ENCODE measurements around the gene ZNF609. TPM values are rescaled to one million over a fixed set of nuclear protein-coding genes. Genes with fewer than 3 reads are reported as not detected.
A peak's percentile ranks its signal among the peaks of the same experiment; 100 is the strongest.

ZNF609 gene
- total and polyA plus RNA-seq, 10 of the 15 experiments (the other 5 are each of a cell fraction or from before 2014, with no cell fraction given), result 5.1 to 35.3 (median 13.6) TPM

DNA sequence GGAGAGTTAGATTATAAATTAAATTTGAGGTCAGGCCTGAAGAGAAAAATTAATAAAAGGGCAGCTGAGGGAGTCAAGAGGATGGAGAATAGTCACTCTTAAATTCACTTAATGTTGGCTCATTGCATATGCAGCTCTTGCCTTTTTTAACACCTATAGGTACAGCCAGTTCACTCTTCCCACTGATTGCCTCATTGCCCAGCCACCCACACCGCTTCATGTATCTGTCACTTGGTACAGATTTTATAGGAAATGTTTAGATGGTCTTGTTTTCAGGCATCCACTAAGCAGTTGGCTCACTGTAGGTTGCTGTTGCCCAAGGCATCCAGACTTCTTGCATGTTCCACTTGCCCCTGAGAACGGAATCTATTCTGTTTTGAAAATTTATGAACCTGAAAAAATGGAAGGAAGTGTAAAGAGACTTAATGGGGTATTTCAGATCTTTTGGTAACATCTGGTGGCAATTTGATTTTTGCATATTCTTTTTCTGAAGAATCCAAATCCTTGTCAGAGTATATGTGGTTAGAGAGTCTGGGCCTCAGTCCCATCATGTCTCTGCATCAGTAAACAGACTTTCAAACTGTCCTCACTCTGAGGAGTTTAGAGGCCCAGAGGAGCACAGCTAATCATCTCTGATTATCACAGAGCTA lies 163.1 kb downstream of the ZNF609 start:
- in situ Hi-C loops (cut with MboI), result no loop called here
- Histone ChIP-seq H3K4me1 (ENCODE audit: control insufficient read depth, insufficient read depth, low read length) (peaks cover 55% of the 10 kb centered on the region), H3K9ac (ENCODE audit: control insufficient read depth, insufficient read depth, low read length) (no peak overlapping the region), H3K27me3 (replicated peaks in 1 of 2; ENCODE audit: control insufficient read depth in 2 of 2, insufficient read depth in 2 of 2, low read length in 1 of 2) (no peaks in the 10 kb centered on the region), H3K36me3 (ENCODE audit: control insufficient read depth in 2 of 2, insufficient read depth in 2 of 2, low read length in 1 of 2) (peaks cover 3 to 5% of the 10 kb centered on the region in 2 experiments; a peak in 3 of 4 replicates), H3K4me2 (ENCODE audit: control insufficient read depth, insufficient read depth) (peak overlapping the region; percentile 86), H3K4me3 (no peak overlapping the region), H3K79me2 (ENCODE audit: control insufficient read depth, insufficient read depth, low read length) (peaks cover 52% of the 10 kb centered on the region), H3K9me3 (replicated peaks; ENCODE audit: control insufficient read depth, insufficient read depth, low read length) (no peaks in the 10 kb centered on the region), H3K27ac (ENCODE audit: control insufficient read depth, insufficient read depth) (peak overlapping the region; percentile 90), H4K20me1 (ENCODE audit: control insufficient read depth, insufficient read depth) (no peaks in the 10 kb centered on the region), H2AFZ (ENCODE audit: control insufficient read depth, low read depth, low read length) (no peak overlapping the region)
- no TSS peak for BruUV-seq (replicated peaks)
- SMC1A ChIA-PET (ENCODE audit: uncharacterized antibody, unreplicated experiment), result interaction anchor here (0.7 to 8.5 kb wide), 25 partner anchors 11 to 480 kb away, joined by 3 to 152 read pairs (median 4); no protein-coding TSS in a partner anchor
- TF ChIP-seq RUNX3 (IDR thresholded peaks at IDR 0.05; ENCODE audit: low read length), result peak; percentile 71
- TF ChIP-seq, protein P1, sequence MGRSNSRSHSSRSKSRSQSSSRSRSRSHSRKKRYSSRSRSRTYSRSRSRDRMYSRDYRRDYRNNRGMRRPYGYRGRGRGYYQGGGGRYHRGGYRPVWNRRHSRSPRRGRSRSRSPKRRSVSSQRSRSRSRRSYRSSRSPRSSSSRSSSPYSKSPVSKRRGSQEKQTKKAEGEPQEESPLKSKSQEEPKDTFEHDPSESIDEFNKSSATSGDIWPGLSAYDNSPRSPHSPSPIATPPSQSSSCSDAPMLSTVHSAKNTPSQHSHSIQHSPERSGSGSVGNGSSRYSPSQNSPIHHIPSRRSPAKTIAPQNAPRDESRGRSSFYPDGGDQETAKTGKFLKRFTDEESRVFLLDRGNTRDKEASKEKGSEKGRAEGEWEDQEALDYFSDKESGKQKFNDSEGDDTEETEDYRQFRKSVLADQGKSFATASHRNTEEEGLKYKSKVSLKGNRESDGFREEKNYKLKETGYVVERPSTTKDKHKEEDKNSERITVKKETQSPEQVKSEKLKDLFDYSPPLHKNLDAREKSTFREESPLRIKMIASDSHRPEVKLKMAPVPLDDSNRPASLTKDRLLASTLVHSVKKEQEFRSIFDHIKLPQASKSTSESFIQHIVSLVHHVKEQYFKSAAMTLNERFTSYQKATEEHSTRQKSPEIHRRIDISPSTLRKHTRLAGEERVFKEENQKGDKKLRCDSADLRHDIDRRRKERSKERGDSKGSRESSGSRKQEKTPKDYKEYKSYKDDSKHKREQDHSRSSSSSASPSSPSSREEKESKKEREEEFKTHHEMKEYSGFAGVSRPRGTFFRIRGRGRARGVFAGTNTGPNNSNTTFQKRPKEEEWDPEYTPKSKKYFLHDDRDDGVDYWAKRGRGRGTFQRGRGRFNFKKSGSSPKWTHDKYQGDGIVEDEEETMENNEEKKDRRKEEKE (IDR thresholded peaks at IDR 0.05), result no peak
- TF ChIP-seq, protein P2, sequence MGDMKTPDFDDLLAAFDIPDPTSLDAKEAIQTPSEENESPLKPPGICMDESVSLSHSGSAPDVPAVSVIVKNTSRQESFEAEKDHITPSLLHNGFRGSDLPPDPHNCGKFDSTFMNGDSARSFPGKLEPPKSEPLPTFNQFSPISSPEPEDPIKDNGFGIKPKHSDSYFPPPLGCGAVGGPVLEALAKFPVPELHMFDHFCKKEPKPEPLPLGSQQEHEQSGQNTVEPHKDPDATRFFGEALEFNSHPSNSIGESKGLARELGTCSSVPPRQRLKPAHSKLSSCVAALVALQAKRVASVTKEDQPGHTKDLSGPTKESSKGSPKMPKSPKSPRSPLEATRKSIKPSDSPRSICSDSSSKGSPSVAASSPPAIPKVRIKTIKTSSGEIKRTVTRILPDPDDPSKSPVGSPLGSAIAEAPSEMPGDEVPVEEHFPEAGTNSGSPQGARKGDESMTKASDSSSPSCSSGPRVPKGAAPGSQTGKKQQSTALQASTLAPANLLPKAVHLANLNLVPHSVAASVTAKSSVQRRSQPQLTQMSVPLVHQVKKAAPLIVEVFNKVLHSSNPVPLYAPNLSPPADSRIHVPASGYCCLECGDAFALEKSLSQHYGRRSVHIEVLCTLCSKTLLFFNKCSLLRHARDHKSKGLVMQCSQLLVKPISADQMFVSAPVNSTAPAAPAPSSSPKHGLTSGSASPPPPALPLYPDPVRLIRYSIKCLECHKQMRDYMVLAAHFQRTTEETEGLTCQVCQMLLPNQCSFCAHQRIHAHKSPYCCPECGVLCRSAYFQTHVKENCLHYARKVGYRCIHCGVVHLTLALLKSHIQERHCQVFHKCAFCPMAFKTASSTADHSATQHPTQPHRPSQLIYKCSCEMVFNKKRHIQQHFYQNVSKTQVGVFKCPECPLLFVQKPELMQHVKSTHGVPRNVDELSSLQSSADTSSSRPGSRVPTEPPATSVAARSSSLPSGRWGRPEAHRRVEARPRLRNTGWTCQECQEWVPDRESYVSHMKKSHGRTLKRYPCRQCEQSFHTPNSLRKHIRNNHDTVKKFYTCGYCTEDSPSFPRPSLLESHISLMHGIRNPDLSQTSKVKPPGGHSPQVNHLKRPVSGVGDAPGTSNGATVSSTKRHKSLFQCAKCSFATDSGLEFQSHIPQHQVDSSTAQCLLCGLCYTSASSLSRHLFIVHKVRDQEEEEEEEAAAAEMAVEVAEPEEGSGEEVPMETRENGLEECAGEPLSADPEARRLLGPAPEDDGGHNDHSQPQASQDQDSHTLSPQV (IDR thresholded peaks at IDR 0.05), result peak; percentile 80; the same call in 1 of the 2 replicates
- TF ChIP-seq CBX5 (IDR thresholded peaks at IDR 0.05; ENCODE audit: low read depth), result no peak
- 0 out of 3 replicates have a peak, but pooled peaks have one; percentile 19 for TF ChIP-seq POU2F2 (IDR thresholded peaks at IDR 0.05; ENCODE audit: borderline replicate concordance, low read depth, low read length)
- TF ChIP-seq, protein P3, sequence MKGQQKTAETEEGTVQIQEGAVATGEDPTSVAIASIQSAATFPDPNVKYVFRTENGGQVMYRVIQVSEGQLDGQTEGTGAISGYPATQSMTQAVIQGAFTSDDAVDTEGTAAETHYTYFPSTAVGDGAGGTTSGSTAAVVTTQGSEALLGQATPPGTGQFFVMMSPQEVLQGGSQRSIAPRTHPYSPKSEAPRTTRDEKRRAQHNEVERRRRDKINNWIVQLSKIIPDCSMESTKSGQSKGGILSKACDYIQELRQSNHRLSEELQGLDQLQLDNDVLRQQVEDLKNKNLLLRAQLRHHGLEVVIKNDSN (IDR thresholded peaks at IDR 0.05; ENCODE audit: borderline replicate concordance, extremely low read length, insufficient read depth, low read depth, low read length), result no peak
- TF ChIP-seq, protein P4, sequence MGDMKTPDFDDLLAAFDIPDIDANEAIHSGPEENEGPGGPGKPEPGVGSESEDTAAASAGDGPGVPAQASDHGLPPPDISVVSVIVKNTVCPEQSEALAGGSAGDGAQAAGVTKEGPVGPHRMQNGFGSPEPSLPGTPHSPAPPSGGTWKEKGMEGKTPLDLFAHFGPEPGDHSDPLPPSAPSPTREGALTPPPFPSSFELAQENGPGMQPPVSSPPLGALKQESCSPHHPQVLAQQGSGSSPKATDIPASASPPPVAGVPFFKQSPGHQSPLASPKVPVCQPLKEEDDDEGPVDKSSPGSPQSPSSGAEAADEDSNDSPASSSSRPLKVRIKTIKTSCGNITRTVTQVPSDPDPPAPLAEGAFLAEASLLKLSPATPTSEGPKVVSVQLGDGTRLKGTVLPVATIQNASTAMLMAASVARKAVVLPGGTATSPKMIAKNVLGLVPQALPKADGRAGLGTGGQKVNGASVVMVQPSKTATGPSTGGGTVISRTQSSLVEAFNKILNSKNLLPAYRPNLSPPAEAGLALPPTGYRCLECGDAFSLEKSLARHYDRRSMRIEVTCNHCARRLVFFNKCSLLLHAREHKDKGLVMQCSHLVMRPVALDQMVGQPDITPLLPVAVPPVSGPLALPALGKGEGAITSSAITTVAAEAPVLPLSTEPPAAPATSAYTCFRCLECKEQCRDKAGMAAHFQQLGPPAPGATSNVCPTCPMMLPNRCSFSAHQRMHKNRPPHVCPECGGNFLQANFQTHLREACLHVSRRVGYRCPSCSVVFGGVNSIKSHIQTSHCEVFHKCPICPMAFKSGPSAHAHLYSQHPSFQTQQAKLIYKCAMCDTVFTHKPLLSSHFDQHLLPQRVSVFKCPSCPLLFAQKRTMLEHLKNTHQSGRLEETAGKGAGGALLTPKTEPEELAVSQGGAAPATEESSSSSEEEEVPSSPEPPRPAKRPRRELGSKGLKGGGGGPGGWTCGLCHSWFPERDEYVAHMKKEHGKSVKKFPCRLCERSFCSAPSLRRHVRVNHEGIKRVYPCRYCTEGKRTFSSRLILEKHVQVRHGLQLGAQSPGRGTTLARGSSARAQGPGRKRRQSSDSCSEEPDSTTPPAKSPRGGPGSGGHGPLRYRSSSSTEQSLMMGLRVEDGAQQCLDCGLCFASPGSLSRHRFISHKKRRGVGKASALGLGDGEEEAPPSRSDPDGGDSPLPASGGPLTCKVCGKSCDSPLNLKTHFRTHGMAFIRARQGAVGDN (IDR thresholded peaks at IDR 0.05), result peak; percentile 45
- intact Hi-C loops (cut with micrococcal nuclease; ENCODE audit: unreplicated experiment), result loop anchor here (1.0 to 5.0 kb wide), 3 partner anchors 11 to 161 kb away; partner anchors contain the start of gene ZNF609
- RAD21 ChIA-PET (ENCODE audit: unreplicated experiment), result interaction anchor here (0.7 to 8.2 kb wide), 15 partner anchors 11 to 271 kb away, joined by 3 to 149 read pairs (median 3); no protein-coding TSS in a partner anchor
- peak; percentile 54 for DNase-seq (ENCODE audit: low read depth, low spot score)
- FAIRE-seq, result no peak
- 3% methylated on average over 2 of the region's 2 CpGs for WGBS (ENCODE audit: insufficient coverage, insufficient replicate concordance, low lambda C conversion rate, missing lambda C conversion rate)
- CTCF ChIA-PET, result interaction anchor here (0.5 to 2.4 kb wide), 5 partner anchors 12 to 198 kb away, joined by 3 to 16 read pairs (median 7); no protein-coding TSS in a partner anchor
- POLR2A ChIA-PET, result interaction anchor here (0.6 to 2.9 kb wide), 6 partner anchors 12 to 87 kb away, joined by 3 to 40 read pairs (median 6); no protein-coding TSS in a partner anchor
- peak; percentile 18 for ATAC-seq
